ENCODE results near the gene EPN1.
"Not testable (repeated sequence)": the region's sequence is repeated elsewhere in the genome, so short reads cannot be mapped to it uniquely, and the experiment has no call there.

EPN1 gene

GRCh38 chr19:55720214-55720746 is 45.3 kb downstream of the EPN1 start:
- DNase-seq (ENCODE audit: low read depth), result no peak

GRCh38 chr19:55720801-55721200 is 45.8 kb downstream of the EPN1 start:
- no peak for DNase-seq (ENCODE audit: low read depth)

- no peak for DNase-seq (ENCODE audit: low read depth)
Measured at GRCh38 chr19:55723491-55723890, 48.5 kb downstream of the EPN1 start.

GRCh38 chr19:55730378-55730777 is 55.4 kb downstream of the EPN1 start:
- not testable (repeated sequence) for DNase-seq (ENCODE audit: low read depth)

- no peak for DNase-seq (ENCODE audit: low read depth)
Measured at GRCh38 chr19:55738302-55738701, 63.3 kb downstream of the EPN1 start, which contains the start of gene NLRP9. NLRP9 (minus strand) TSS chr19:55738402; CDS start chr19:55738374, 28 bp downstream.

GRCh38 chr19:55750715-55751114 is 75.7 kb downstream of the EPN1 start:
- no peak for DNase-seq (ENCODE audit: low read depth)

- DNase-seq (ENCODE audit: low read depth), result no peak
Measured at GRCh38 chr19:55753401-55753800, 78.4 kb downstream of the EPN1 start.

GRCh38 chr19:55756808-55757207 is 81.8 kb downstream of the EPN1 start:
- DNase-seq (ENCODE audit: low read depth), result not testable (repeated sequence)

GRCh38 chr19:55758797-55759196 is 83.8 kb downstream of the EPN1 start, which contains the start of gene RFPL4A:
RFPL4A (plus strand) TSS chr19:55759097; CDS start chr19:55761801, 2,704 bp downstream.
- DNase-seq (ENCODE audit: low read depth), result not testable (repeated sequence)
